Measurements from ENCODE around the gene PDE4D.

GRCh38 chr5:59547731-59548130 lies 345.8 kb downstream of the PDE4D start:
- no peak for TF ChIP-seq CTCF (IDR thresholded peaks at IDR 0.05; ENCODE audit: insufficient read depth, low read length)
- TF ChIP-seq POLR2AphosphoS5 (IDR thresholded peaks at IDR 0.05; ENCODE audit: low read depth) = no peak
